Skin epidermis (tissue), 12 donors: Measurements from ENCODE around the gene RNASE7.
A peak's percentile ranks its signal among the peaks of the same experiment; 100 is the strongest.

Experiments
- H3K27ac ChIP-seq, 21 experiments: fragments of 200-600 bp; sonication (generic) in 11 of 21; one replicate each; pipeline ENCODE4 v1.5.0; 2020; ENCODE audit warnings: mild to moderate bottlenecking in 3 of 21, inconsistent platforms in 2 of 21, moderate library complexity in 2 of 21
- H3K4me3 ChIP-seq, 7 experiments: fragments of 200-600 bp; sonication (generic) in 2 of 7; one replicate each; pipeline ENCODE4 v1.5.0; 2020; ENCODE audit warnings: inconsistent platforms in 2 of 7, mild to moderate bottlenecking in 2 of 7, moderate library complexity in 1 of 7

Gene RNASE7

GRCh38 chr14:21077672-21078071 lies 35.5 kb downstream of the RNASE7 start:
- H3K27ac ChIP-seq, result no peak overlapping the region
- no peak overlapping the region for H3K4me3 ChIP-seq

- Histone ChIP-seq H3K4me3 (no peak overlapping the region), H3K27ac (no peak overlapping the region)
Measured at GRCh38 chr14:21078287-21078686, 36.1 kb downstream of the RNASE7 start.

DNA sequence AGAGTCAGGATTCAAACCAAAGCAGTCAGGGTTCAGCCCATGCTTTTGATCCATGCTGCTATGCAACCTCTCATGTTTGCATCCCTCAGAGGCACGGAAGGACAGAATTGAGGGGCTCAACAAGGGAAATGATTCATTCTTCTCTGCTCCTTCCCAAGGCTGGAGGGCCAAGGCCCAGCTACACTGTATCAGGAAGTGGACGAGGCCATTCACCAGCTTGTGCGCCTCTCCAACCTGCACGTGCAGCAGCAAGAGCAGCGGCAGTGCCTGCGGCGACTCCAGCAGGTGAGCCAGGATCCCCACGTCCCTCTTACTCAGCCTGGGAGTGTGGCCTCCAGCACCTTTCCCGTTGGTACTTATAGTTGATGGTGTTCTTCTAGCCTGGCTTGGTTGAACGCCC lies 36.6 kb downstream of the RNASE7 start:
- Histone ChIP-seq H3K27ac (no peak overlapping the region), H3K4me3 (no peak overlapping the region)

- H3K4me3 ChIP-seq, result no peak overlapping the region
- no peak overlapping the region for H3K27ac ChIP-seq
Measured at GRCh38 chr14:21081521-21082142, 39.5 kb downstream of the RNASE7 start.

DNA sequence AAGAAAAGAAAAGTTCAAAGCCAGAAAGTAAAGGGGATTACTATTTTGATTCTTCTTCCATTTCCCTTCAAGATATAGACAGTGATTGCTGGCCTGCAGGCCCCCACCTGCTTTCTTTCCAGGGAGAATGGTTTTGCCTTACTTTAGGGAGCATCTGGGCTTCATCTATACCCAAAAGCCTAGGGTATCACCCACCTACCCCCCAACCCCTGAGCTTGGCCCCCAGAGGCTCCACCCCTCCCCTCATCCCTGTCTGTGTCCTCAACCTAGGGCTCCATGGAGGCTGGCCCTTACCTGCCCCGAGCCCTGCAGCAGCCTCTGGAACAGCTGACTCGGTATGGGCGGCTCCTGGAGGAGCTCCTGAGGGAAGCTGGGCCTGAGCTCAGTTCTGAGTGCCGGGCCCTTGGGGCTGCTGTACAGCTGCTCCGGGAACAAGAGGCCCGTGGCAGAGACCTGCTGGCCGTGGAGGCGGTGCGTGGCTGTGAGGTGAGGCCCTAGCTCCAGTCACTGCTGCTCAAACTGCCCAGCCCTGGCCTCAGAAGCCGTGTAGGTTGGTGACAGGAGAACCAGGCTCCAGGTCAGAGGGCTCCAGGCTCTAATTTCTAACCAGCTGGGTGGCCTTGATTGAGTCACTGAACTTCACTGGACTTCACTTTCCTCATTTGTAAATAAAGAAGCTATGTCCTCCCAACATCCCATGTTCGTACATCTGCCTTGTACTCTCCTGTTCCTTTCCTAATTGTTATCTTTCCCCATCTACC lies 41.6 kb downstream of the RNASE7 start:
- Histone ChIP-seq H3K4me3 (no peak overlapping the region), H3K27ac (peak overlapping the region in 4 of 21 experiments; percentile 20 to 41 (median 37))

DNA sequence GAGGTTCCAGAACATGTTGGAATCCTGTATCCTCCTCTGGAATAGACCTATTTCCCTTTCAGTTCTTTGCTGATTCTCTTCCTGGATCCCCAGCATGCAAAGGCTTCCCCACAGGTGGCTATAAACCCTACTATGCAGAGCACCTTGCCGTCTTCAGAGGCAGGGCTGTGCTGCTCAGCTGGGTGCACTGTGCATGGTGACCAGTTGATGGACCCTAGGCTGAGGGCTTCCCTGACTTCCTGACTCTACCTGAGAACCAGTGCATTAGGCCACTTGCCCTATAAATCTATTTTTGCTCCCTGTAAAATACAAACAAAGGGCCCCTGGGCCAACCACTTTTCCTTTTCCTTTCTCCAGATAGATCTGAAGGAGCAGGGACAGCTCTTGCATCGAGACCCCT lies 42.2 kb downstream of the RNASE7 start:
- Histone ChIP-seq H3K27ac (peak overlapping the region in 6 of 21 experiments; percentile 2 to 59 (median 43)), H3K4me3 (no peak overlapping the region)

GRCh38 chr14:21084998-21085853 lies 43.1 kb downstream of the RNASE7 start:
- no peak overlapping the region for H3K4me3 ChIP-seq
- peak overlapping the region in 8 of 21 experiments; percentile 2 to 59 (median 43) for H3K27ac ChIP-seq

- Histone ChIP-seq H3K4me3 (no peak overlapping the region), H3K27ac (peak overlapping the region in 14 of 21 experiments; percentile 8 to 62 (median 38))
Measured at GRCh38 chr14:21086908-21087293, 44.7 kb downstream of the RNASE7 start.

DNA sequence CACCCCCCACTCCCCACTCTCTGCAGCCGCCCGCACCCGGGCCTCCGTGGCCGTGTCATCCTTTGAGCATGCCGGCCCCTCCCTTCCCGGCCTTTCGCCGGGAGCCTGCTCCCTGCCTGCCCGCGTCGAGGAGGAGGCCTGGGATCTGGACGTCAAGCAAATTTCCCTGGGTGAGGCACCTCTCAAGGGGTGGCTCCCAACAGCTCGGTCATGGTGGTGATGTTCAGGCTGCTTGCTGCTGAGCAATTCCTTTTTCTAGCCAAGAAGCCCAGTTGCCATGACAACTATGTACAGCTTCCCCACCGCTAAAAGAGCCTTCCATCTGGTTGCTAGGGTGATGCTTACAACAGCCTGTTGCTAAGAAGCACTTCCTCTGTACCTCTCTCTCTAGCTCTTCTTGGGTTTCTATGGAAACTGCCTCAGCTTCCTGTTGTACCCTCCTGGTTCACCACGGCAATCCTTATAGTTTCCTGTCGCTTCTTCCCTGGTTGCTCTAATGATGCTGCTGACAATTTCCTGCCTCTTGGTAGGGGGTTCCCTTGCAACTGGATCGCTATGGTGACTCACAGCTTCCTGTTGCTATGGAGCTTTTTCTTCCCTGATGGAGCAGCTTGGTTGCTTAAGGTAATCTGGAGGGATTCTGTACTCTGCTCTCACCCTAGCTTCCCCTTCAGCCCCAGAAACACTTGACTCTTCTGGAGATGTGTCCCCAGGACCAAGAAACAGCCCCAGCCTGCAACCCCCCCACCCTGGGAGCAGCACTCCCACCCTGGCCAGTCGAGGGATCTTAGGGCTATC lies 45.3 kb downstream of the RNASE7 start:
- Histone ChIP-seq H3K4me3 (no peak overlapping the region), H3K27ac (peak overlapping the region in 15 of 21 experiments; percentile 4 to 62 (median 34))

DNA sequence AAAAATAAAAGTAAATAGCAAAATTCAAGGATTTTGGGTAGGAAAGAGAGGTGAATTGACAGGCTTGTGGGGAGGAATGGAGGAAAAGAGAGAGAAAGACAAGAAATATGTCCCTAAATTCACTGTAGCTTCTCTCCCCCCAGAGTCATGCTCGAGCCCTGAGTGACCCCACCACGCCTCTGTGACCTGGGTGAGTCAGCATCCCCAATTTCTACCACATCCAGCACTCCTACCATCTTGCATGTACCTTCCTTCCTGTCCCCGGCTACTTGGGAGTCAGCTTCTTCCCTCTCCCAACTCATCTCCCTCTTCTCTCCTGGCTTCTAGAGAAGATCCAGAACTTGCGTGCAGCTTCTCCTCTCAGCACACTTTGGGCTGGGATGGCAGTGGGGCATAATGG lies 46.5 kb downstream of the RNASE7 start:
- peak overlapping the region in 3 of 21 experiments; percentile 10 to 47 (median 44) for H3K27ac ChIP-seq

DNA sequence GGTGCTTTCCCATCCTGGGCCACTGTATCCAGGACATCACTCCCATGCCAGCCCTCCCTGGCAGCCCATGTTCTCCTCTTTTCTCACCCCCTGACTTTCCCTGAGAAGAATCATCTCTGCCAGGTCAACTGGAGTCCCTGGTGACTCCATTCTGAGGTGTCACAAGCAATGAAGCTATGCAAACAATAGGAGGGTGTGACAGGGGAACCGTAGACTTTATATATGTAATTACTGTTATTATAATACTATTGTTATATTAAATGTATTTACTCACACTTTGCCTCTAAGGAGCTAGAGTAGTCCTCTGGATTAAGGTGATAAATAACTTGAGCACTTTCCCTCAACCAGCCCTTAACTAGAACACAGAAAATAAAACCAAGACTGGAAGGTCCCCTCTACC lies 47.1 kb downstream of the RNASE7 start:
- Histone ChIP-seq H3K4me3 (no peak overlapping the region), H3K27ac (peak overlapping the region in 1 of 21 experiments; percentile 44)

More for the DNA sequence above, 46.5 kb downstream of the RNASE7 start:
- H3K4me3 ChIP-seq, result no peak overlapping the region

DNA sequence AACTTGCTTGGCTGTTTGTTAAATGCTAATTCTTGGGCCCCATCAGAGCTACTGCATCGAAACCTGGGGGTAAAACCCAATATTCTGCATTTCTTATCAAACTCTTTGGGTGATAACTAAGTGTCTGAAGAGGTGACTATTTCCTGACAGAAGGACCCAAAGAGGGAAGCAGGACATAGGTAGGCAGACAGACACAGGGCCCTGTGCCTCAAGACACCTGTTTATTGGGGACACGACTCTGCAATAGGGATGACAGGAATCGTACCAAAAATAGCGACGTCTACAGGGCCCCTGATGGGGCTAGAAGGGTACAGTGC lies 47.7 kb downstream of the RNASE7 start:
- Histone ChIP-seq H3K27ac (no peak overlapping the region), H3K4me3 (no peak overlapping the region)

- no peak overlapping the region for H3K4me3 ChIP-seq
- H3K27ac ChIP-seq, result no peak overlapping the region
Measured at GRCh38 chr14:21090194-21090939, 48.2 kb downstream of the RNASE7 start.

DNA sequence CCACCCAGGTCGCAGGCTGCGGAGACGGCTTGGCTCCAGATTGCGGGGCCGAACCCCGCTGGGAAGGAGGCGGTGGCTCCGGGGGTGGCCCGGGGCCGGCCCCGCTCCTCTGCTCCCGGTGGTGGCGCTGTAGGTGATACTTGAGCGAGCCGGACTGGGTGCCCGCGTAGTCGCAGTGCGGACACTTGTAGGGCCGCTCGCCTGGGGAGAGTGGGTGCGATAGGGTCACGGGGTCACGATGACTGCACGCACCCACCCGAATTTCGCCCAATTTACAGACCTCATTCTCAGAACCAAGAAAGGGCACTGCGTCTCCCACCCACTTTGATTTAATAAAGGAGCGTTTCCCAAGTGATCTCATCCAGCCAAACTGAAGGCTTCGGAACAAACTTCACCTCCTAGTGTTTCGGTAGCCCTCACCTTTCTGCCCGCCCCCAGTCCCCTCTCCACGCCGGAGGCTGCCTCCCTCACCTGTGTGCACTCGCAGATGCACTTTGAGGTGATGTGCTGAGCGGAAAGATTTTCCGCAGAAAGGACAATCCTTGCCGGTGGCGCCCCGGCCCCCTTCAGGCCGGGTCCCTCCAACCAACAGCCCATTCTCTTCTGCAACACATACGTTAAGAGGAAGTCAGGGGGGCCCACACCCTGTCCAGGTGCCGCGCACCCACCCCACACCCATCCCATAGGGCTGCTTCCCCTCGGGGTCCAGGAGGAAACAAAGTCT lies 48.9 kb downstream of the RNASE7 start:
- no peak overlapping the region for H3K4me3 ChIP-seq
- H3K27ac ChIP-seq, result peak overlapping the region in 1 of 21 experiments; percentile 36

- Histone ChIP-seq H3K4me3 (no peak overlapping the region), H3K27ac (peak overlapping the region in 5 of 21 experiments; percentile 1 to 60 (median 10))
Measured at GRCh38 chr14:21091821-21092272, 49.7 kb downstream of the RNASE7 start.

- H3K27ac ChIP-seq, result peak overlapping the region in 6 of 21 experiments; percentile 1 to 60 (median 16)
- no peak overlapping the region for H3K4me3 ChIP-seq
Measured at GRCh38 chr14:21092273-21093011, 50.3 kb downstream of the RNASE7 start.

- H3K4me3 ChIP-seq, result no peak overlapping the region
- H3K27ac ChIP-seq, result no peak overlapping the region
Measured at GRCh38 chr14:21093018-21093417, 50.9 kb downstream of the RNASE7 start.
